Measurements from ENCODE around the gene EML2.

The EML2 gene

GRCh38 chr19:45613926-45614725, 25.1 kb downstream of the EML2 start (continued):
- peak; percentile 38; the same call in 1 of the 2 replicates for TF ChIP-seq KLF7 (tag by site-specific recombination; IDR thresholded peaks at IDR 0.05; ENCODE audit: borderline replicate concordance)
- TF ChIP-seq ZNF214 (tag by site-specific recombination; IDR thresholded peaks at IDR 0.05; ENCODE audit: borderline replicate concordance), result no peak
- TF ChIP-seq ZNF335 (tag by site-specific recombination; conservative IDR thresholded peaks at IDR 0.05), result peak; percentile 97
- TF ChIP-seq GLI2 (tag by site-specific recombination; IDR thresholded peaks at IDR 0.05; ENCODE audit: borderline replicate concordance, low read depth), result no peak
- TF ChIP-seq KLF10 (tag by site-specific recombination; IDR thresholded peaks at IDR 0.05), result peak; percentile 35; the same call in 1 of the 2 replicates
- TF ChIP-seq PATZ1 (tag by site-specific recombination; IDR thresholded peaks at IDR 0.05), result peak; percentile 45
- no peak for TF ChIP-seq AEBP2 (tag by site-specific recombination; IDR thresholded peaks at IDR 0.05; ENCODE audit: borderline replicate concordance)
- no peak for TF ChIP-seq ZNF280D (tag by site-specific recombination; IDR thresholded peaks at IDR 0.05)
- TF ChIP-seq ZNF830 (tag by site-specific recombination; IDR thresholded peaks at IDR 0.05; ENCODE audit: low read depth), result no peak
- TF ChIP-seq ZNF529 (tag by site-specific recombination; IDR thresholded peaks at IDR 0.05; ENCODE audit: insufficient replicate concordance), result no peak
- peak; percentile 76 for TF ChIP-seq GLIS1 (tag by site-specific recombination; IDR thresholded peaks at IDR 0.05)
- TF ChIP-seq ZNF777 (tag by site-specific recombination; IDR thresholded peaks at IDR 0.05; ENCODE audit: borderline replicate concordance), result no peak
- TF ChIP-seq ZNF133 (tag by site-specific recombination; IDR thresholded peaks at IDR 0.05), result no peak
- 0 out of 2 replicates have a peak, but pooled peaks have one; percentile 30 for TF ChIP-seq ZNF660 (tag by site-specific recombination; IDR thresholded peaks at IDR 0.05)
- TF ChIP-seq ZBTB48 (tag by site-specific recombination; IDR thresholded peaks at IDR 0.05), result peak; percentile 67
- TF ChIP-seq PRDM10 (tag by site-specific recombination; IDR thresholded peaks at IDR 0.05), result peak; percentile 76
- TF ChIP-seq ZNF843 (tag by site-specific recombination; IDR thresholded peaks at IDR 0.05), result no peak
- TF ChIP-seq ZNF580 (tag by site-specific recombination; IDR thresholded peaks at IDR 0.05), result no peak
- TF ChIP-seq ZSCAN23 (tag by site-specific recombination; IDR thresholded peaks at IDR 0.05), result no peak
- no peak for TF ChIP-seq ZNF548 (tag by site-specific recombination; IDR thresholded peaks at IDR 0.05)
- TF ChIP-seq ZNF658 (tag by site-specific recombination; IDR thresholded peaks at IDR 0.05), result no peak
- TF ChIP-seq ZNF670 (tag by site-specific recombination; IDR thresholded peaks at IDR 0.05; ENCODE audit: low read depth), result no peak
- TF ChIP-seq SP7 (tag by site-specific recombination; IDR thresholded peaks at IDR 0.05), result peak; percentile 63
- TF ChIP-seq CTCF (tag by site-specific recombination; IDR thresholded peaks at IDR 0.05), result no peak
- no peak for TF ChIP-seq ZNF114 (tag by site-specific recombination; IDR thresholded peaks at IDR 0.05)
- no peak for TF ChIP-seq ZNF785 (tag by site-specific recombination; IDR thresholded peaks at IDR 0.05)
- no peak for TF ChIP-seq TRIM28 (IDR thresholded peaks at IDR 0.05; ENCODE audit: borderline replicate concordance, low read length)
